ENCODE data around the gene BMX. TPM values are rescaled to one million over a fixed set of nuclear protein-coding genes. Genes with fewer than 3 reads are reported as not detected.
A peak's percentile ranks its signal among the peaks of the same experiment; 100 is the strongest.

Gene BMX
- total and polyA plus RNA-seq, 2 donors (not counting 1 experiment from before 2014, with no cell fraction given): not detected

GRCh38 chrX:15483891-15484290 is 16.7 kb upstream of the BMX start:
- no peaks in the 10 kb centered on the region for H3K79me2 ChIP-seq (ENCODE audit: control insufficient read depth, insufficient read depth, low read length)
- H3K4me2 ChIP-seq (ENCODE audit: extremely low read depth, insufficient read depth, low read length): no peak overlapping the region
- H3K27ac ChIP-seq (ENCODE audit: insufficient read depth, low read length): no peak overlapping the region
- H3K4me1 ChIP-seq (ENCODE audit: control insufficient read depth, extremely low read depth, insufficient read depth, low read length): no peaks in the 10 kb centered on the region
- H3K9ac ChIP-seq (ENCODE audit: insufficient read depth, low read length): no peak overlapping the region
- no peaks in the 10 kb centered on the region for H3K36me3 ChIP-seq (ENCODE audit: control insufficient read depth, insufficient read depth, low read length)
- H3K27me3 ChIP-seq (ENCODE audit: control insufficient read depth, insufficient read depth, low read length): no peaks in the 10 kb centered on the region
- no peaks in the 10 kb centered on the region for H3K9me3 ChIP-seq (ENCODE audit: control insufficient read depth, insufficient read depth, low read depth, low read length)
- no peak for DNase-seq (ENCODE audit: low read depth in 2 of 2)
- no peaks in the 10 kb centered on the region for H4K20me1 ChIP-seq (ENCODE audit: control insufficient read depth, extremely low read depth, insufficient read depth, low read length)
- TF ChIP-seq CTCF (conservative IDR thresholded peaks at IDR 0.05 in 1 of 2, IDR thresholded peaks at IDR 0.05 in 1 of 2; ENCODE audit: low read depth in 1 of 2, low read length in 2 of 2) (no peak), EZH2 (IDR thresholded peaks at IDR 0.05; ENCODE audit: low read length, missing control alignments) (no peak)
- H2AFZ ChIP-seq (ENCODE audit: low read length): no peak overlapping the region
- H3K4me3 ChIP-seq (replicated peaks in 1 of 4; ENCODE audit: control extremely low read depth in 1 of 4, insufficient read depth in 1 of 4, low read depth in 3 of 4, low read length in 4 of 4): no peak overlapping the region

GRCh38 chrX:15492469-15492868 is 8.1 kb upstream of the BMX start:
- no peak for TF ChIP-seq CTCF (conservative IDR thresholded peaks at IDR 0.05 in 1 of 2, IDR thresholded peaks at IDR 0.05 in 1 of 2; ENCODE audit: low read depth in 1 of 2, low read length in 2 of 2)
- TF ChIP-seq EZH2 (IDR thresholded peaks at IDR 0.05; ENCODE audit: low read length, missing control alignments): no peak
- Histone ChIP-seq H3K9ac (ENCODE audit: insufficient read depth, low read length) (no peak overlapping the region), H3K27me3 (ENCODE audit: control insufficient read depth, insufficient read depth, low read length) (no peaks in the 10 kb centered on the region), H3K79me2 (ENCODE audit: control insufficient read depth, insufficient read depth, low read length) (no peaks in the 10 kb centered on the region), H3K4me3 (replicated peaks in 1 of 4; ENCODE audit: control extremely low read depth in 1 of 4, insufficient read depth in 1 of 4, low read depth in 3 of 4, low read length in 4 of 4) (peak overlapping the region; percentile 53 to 70 (median 60)), H3K4me1 (ENCODE audit: control insufficient read depth, extremely low read depth, insufficient read depth, low read length) (no peaks in the 10 kb centered on the region), H4K20me1 (ENCODE audit: control insufficient read depth, extremely low read depth, insufficient read depth, low read length) (no peaks in the 10 kb centered on the region), H3K27ac (ENCODE audit: insufficient read depth, low read length) (peak overlapping the region; percentile 47), H3K9me3 (ENCODE audit: control insufficient read depth, insufficient read depth, low read depth, low read length) (no peaks in the 10 kb centered on the region), H3K36me3 (ENCODE audit: control insufficient read depth, insufficient read depth, low read length) (no peaks in the 10 kb centered on the region), H2AFZ (ENCODE audit: low read length) (peak overlapping the region; percentile 65), H3K4me2 (ENCODE audit: extremely low read depth, insufficient read depth, low read length) (peak overlapping the region; percentile 23)
- peak in 1 of 2 donors; percentile 9 for DNase-seq (ENCODE audit: low read depth in 2 of 2)

- no peaks in the 10 kb centered on the region for H3K4me1 ChIP-seq (ENCODE audit: control insufficient read depth, extremely low read depth, insufficient read depth, low read length)
- no peaks in the 10 kb centered on the region for H3K79me2 ChIP-seq (ENCODE audit: control insufficient read depth, insufficient read depth, low read length)
- H3K9me3 ChIP-seq (ENCODE audit: control insufficient read depth, insufficient read depth, low read depth, low read length): no peaks in the 10 kb centered on the region
- DNase-seq (ENCODE audit: low read depth in 2 of 2): peak; percentile 75 to 77
- H3K36me3 ChIP-seq (ENCODE audit: control insufficient read depth, insufficient read depth, low read length): no peaks in the 10 kb centered on the region
- H3K4me2 ChIP-seq (ENCODE audit: extremely low read depth, insufficient read depth, low read length): peak within 1 kb of the TSS; percentile 70
- H3K27ac ChIP-seq (ENCODE audit: insufficient read depth, low read length): peak within 1 kb of the TSS; percentile 47
- H4K20me1 ChIP-seq (ENCODE audit: control insufficient read depth, extremely low read depth, insufficient read depth, low read length): no peaks in the 10 kb centered on the region
- TF ChIP-seq EZH2 (IDR thresholded peaks at IDR 0.05; ENCODE audit: low read length, missing control alignments) (no peak), CTCF (conservative IDR thresholded peaks at IDR 0.05 in 1 of 2, IDR thresholded peaks at IDR 0.05 in 1 of 2; ENCODE audit: low read depth in 1 of 2, low read length in 2 of 2) (peak; percentile 23 to 45)
- peak within 1 kb of the TSS; percentile 74 for H2AFZ ChIP-seq (ENCODE audit: low read length)
- peak within 1 kb of the TSS; percentile 52 for H3K9ac ChIP-seq (ENCODE audit: insufficient read depth, low read length)
- H3K4me3 ChIP-seq (replicated peaks in 1 of 4; ENCODE audit: control extremely low read depth in 1 of 4, insufficient read depth in 1 of 4, low read depth in 3 of 4, low read length in 4 of 4): peak within 1 kb of the TSS; percentile 53 to 70 (median 60)
- no peaks in the 10 kb centered on the region for H3K27me3 ChIP-seq (ENCODE audit: control insufficient read depth, insufficient read depth, low read length)
Observed at GRCh38 chrX:15493118-15493962, 7.3 kb upstream of the BMX start, which contains the start of gene PIR. PIR (minus strand) TSS chrX:15493333; CDS start chrX:15491257, 2,076 bp downstream.
